Subcutaneous abdominal adipose tissue (tissue), 5 donors: ENCODE results near the gene HRCT1.
"Not testable (repeated sequence)": the region's sequence is repeated elsewhere in the genome, so short reads cannot be mapped to it uniquely, and the experiment has no call there.

Experiments used
- H3K27ac ChIP-seq: one replicate; pipeline ENCODE4 v1.7.0; 2013; ENCODE audit warnings: low read depth, mild to moderate bottlenecking, inconsistent platforms, low read length, moderate library complexity
- H3K27me3 ChIP-seq, 5 donors: one replicate each; pipeline ENCODE4 v1.7.0; 2013; ENCODE audit warnings: low read length in 5 of 5, inconsistent platforms in 1 of 5; ENCODE audit not compliant: control insufficient read depth in 5 of 5, insufficient read depth in 4 of 5
- H3K36me3 ChIP-seq, 5 donors: one replicate each; pipeline ENCODE4 v1.7.0; 2013; ENCODE audit warnings: low read length in 5 of 5; ENCODE audit not compliant: control insufficient read depth in 5 of 5, insufficient read depth in 5 of 5
- H3K4me1 ChIP-seq, 5 donors: one replicate each; pipeline ENCODE4 v1.7.0; 2013; ENCODE audit warnings: low read length in 5 of 5, mild to moderate bottlenecking in 3 of 5, moderate library complexity in 1 of 5; ENCODE audit not compliant: control insufficient read depth in 5 of 5, insufficient read depth in 5 of 5
- H3K4me3 ChIP-seq, 5 donors: one replicate each; pipeline ENCODE4 v1.7.0; 2013; ENCODE audit warnings: low read length in 5 of 5, low read depth in 1 of 5
- H3K9ac ChIP-seq, 5 donors: one replicate each; pipeline ENCODE4 v1.7.0; 2013; ENCODE audit warnings: low read length in 5 of 5, mild to moderate bottlenecking in 4 of 5, moderate library complexity in 3 of 5
- H3K9me3 ChIP-seq, 5 donors: one replicate each; pipeline ENCODE4 v1.7.0; 2013; ENCODE audit warnings: low read length in 5 of 5; ENCODE audit not compliant: control insufficient read depth in 5 of 5
- donor health status: healthy.
- donor health status: healthy.
- donor health status: healthy.
- donor health status: healthy.
- donor health status: healthy.

Gene HRCT1

DNA sequence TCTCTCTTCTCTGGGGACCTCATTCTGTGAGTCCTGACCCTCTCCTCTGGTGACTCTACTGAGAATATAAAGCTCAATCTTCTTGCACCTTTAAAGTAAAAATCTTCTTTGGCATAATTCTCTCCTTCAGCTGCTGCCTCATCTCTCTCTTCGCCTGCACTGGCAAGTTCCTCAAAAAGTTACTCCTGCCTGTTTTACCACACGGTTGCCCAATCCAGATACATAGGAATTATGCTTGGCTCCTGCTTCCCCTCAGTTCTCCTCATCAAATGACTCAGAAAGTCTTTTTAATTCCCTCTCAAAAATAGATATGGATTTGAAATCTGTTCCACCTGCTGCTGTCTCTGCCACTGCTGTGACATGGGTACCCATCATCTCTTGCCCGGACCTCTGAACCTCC lies 14.4 kb upstream of the HRCT1 start:
- Histone ChIP-seq H3K9ac (no peak overlapping the region), H3K9me3 (no peaks in the 10 kb centered on the region), H3K27ac (no peak overlapping the region), H3K27me3 (peaks cover 0 to 3% (median 0%) of the 10 kb centered on the region in 5 donors), H3K4me3 (no peak overlapping the region), H3K36me3 (no peaks in the 10 kb centered on the region), H3K4me1 (no peaks in the 10 kb centered on the region)

- Histone ChIP-seq H3K4me3 (no peak overlapping the region), H3K36me3 (no peaks in the 10 kb centered on the region), H3K27ac (no peak overlapping the region), H3K27me3 (peaks cover 0 to 3% (median 0%) of the 10 kb centered on the region in 5 donors), H3K4me1 (no peaks in the 10 kb centered on the region), H3K9me3 (no peaks in the 10 kb centered on the region), H3K9ac (no peak overlapping the region)
Measured at GRCh38 chr9:35892051-35892450, 14.0 kb upstream of the HRCT1 start.

DNA sequence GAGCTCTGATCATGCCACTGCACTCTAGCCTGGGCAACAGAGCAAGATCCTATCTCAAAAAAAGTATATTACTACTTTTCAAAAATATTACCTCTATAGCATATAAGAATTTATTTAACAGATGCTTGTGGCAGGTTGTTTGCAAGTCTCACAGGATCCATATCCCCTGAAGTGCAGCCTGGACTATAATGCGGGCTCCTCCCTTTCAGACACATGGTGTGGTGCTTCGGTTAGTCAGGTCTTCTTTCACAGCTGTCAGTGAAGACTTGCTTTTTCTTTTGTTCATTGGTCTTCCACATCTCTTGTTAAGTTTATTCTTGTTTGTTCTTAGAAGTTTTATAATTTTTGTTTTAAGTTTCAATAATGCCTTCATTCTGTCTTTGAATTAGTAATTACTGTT lies 9.4 kb upstream of the HRCT1 start:
- no peaks in the 10 kb centered on the region for H3K36me3 ChIP-seq
- no peaks in the 10 kb centered on the region for H3K9me3 ChIP-seq
- H3K27ac ChIP-seq, result no peak overlapping the region
- no peak overlapping the region for H3K4me3 ChIP-seq
- H3K9ac ChIP-seq, result no peak overlapping the region
- no peaks in the 10 kb centered on the region for H3K4me1 ChIP-seq
- peaks cover 0 to 3% (median 0%) of the 10 kb centered on the region in 5 donors for H3K27me3 ChIP-seq

- not testable (repeated sequence) for H3K9me3 ChIP-seq, H3K4me3 ChIP-seq, H3K27ac ChIP-seq, H3K9ac ChIP-seq, H3K4me1 ChIP-seq, H3K27me3 ChIP-seq, H3K36me3 ChIP-seq
Measured at GRCh38 chr9:35897376-35898099, 8.5 kb upstream of the HRCT1 start.

DNA sequence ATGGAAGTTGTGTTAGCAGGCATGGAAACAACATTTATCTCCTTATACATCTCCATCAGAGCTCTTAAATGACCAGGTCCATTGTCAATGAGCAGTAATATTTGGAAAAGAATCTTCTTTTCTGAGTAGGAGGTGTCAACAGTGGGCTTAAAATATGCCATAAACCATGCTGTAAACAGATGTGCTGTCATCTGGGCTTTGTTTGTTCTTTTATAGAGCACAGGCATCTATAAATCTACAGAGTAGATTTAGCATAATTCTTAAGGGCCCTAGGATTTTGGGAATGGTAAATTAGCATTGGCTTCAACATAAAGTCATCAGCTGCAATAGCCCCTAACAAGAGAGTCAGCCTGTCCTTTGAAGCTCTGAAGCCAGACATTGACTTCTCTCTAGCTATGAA lies 7.7 kb upstream of the HRCT1 start:
- no peaks in the 10 kb centered on the region for H3K9me3 ChIP-seq
- H3K4me3 ChIP-seq, result no peak overlapping the region
- no peaks in the 10 kb centered on the region for H3K36me3 ChIP-seq
- no peaks in the 10 kb centered on the region for H3K27me3 ChIP-seq
- H3K9ac ChIP-seq, result no peak overlapping the region
- peaks cover 0 to 4% (median 3%) of the 10 kb centered on the region in 5 donors for H3K4me1 ChIP-seq
- H3K27ac ChIP-seq, result no peak overlapping the region

- Histone ChIP-seq H3K9ac (no peak overlapping the region), H3K27ac (no peak overlapping the region), H3K4me1 (peaks cover under 1 to 9% (median 5%) of the 10 kb centered on the region in 5 donors), H3K9me3 (no peaks in the 10 kb centered on the region), H3K4me3 (no peak overlapping the region), H3K36me3 (no peaks in the 10 kb centered on the region), H3K27me3 (no peaks in the 10 kb centered on the region)
Measured at GRCh38 chr9:35899021-35899420, 7.0 kb upstream of the HRCT1 start.

DNA sequence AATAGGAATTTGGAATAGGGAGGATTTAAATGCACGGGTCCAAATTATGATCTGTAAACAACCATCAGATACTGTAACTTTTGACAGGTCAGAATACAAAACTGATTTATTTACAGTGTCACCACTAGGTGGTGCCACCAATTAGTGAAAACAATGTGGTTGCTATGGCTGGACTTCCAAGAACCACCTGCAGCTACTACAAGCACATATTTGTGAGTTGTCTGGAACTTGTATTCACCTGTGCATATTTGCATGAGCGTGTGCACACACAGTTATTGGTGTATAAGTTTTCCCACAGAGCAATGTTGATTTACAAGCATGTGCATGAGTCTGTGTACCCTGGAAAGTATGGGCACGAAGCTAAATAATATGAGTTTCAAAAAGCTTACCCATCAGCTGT lies 3.0 kb upstream of the HRCT1 start:
- Histone ChIP-seq H3K9ac (no peak overlapping the region), H3K27me3 (peaks cover 0 to 3% (median 0%) of the 10 kb centered on the region in 5 donors), H3K36me3 (no peaks in the 10 kb centered on the region), H3K9me3 (no peaks in the 10 kb centered on the region), H3K4me1 (peaks cover 28 to 48% (median 44%) of the 10 kb centered on the region in 5 donors), H3K27ac (no peak overlapping the region), H3K4me3 (no peak overlapping the region)

DNA sequence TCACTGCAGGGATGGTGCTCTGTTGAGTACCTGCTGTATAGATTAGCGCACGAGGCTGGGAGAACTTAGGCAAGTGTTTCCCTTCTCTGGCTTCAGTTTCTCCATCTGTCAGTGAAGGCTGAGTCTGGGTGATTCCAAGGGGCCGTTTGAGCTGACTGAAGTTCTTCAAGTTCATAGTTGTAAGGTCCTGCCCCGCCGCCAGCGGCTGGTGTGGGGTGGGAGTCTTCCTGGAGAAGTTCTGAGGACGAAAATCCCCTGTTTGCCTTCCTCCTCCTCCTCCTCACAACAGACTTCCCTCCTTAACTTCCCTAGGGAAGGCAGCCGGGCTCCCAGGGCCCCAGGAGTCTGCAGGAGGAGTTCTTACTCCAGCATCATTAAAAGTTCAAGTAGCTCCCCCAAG lies 1.7 kb upstream of the HRCT1 start:
- Histone ChIP-seq H3K4me1 (peaks cover 40 to 61% (median 57%) of the 10 kb centered on the region in 5 donors), H3K9ac (no peak overlapping the region), H3K36me3 (no peaks in the 10 kb centered on the region), H3K4me3 (no peak overlapping the region), H3K9me3 (no peaks in the 10 kb centered on the region), H3K27ac (peak overlapping the region; percentile 99), H3K27me3 (peaks cover 0 to 3% (median 0%) of the 10 kb centered on the region in 5 donors)

DNA sequence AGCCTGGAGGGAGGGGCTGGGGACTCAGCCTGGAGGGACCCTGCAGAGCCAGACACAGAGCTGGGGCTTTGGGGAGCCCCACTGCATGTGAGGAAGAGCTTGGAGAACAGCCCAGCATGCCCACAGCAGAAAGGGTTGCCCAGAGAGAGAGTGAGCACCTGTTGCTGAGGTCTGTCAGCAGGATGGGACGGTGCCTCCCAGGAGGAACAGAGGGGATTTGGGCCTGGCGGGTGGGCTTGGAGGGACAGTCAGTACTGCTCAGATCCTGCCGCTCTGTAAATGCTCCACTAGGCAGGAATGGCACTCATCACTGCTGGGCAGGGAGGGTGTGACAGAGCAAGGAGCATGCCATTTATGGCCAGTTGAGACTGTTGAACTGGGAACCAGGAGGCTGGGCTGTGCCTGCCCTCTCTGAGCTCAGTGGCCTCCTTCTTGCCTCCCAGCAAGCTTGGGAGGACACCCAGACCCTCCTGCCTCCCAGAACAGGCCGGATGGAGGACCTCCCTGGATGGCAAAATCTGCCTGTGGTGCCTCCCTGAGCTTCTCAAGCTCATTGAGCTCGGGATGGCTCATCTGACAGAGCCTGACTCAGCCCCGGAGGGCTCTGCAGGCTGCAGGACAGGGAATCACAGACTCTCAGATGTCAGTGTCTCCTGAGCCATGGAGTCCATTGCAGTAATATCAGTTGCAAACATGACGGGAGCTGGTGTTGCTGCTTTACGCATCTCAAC lies 786 bp upstream of the HRCT1 start:
- no peaks in the 10 kb centered on the region for H3K36me3 ChIP-seq
- peak overlapping the region in 1 of 5 donors; percentile 74 for H3K9ac ChIP-seq
- peak overlapping the region in 4 of 5 donors; percentile 15 to 75 (median 68) for H3K4me3 ChIP-seq
- H3K4me1 ChIP-seq, result peaks cover 41 to 70% (median 66%) of the 10 kb centered on the region in 5 donors
- no peaks in the 10 kb centered on the region for H3K9me3 ChIP-seq
- H3K27me3 ChIP-seq, result peaks cover 0 to 3% (median 0%) of the 10 kb centered on the region in 5 donors
- H3K27ac ChIP-seq, result peak overlapping the region; percentile 99
